Ovary (tissue), 9 donors: Measurements from ENCODE around the gene CST4. TPM values are rescaled to one million over a fixed set of nuclear protein-coding genes. Genes with fewer than 3 reads are reported as not detected.
"Not testable (repeated sequence)": the region's sequence is repeated elsewhere in the genome, so short reads cannot be mapped to it uniquely, and the experiment has no call there.

ENCODE experiments used
- DNase-seq, 5 donors: peaks; one replicate each; pipeline ENCODE4 v3.0.0-alpha.2; 2019 to 2020
- H3K27ac ChIP-seq, 2 donors: fragments of 200-600 bp; one replicate each; pipeline versions ENCODE4 v1.5.1 to v1.8.0; 2019 to 2022
- H3K27me3 ChIP-seq: fragments of 200-600 bp; one replicate; pipeline ENCODE4 v1.8.0; 2022
- H3K36me3 ChIP-seq: fragments of 200-600 bp; sonication (generic); one replicate; pipeline ENCODE4 v1.5.1; 2019
- H3K4me1 ChIP-seq: one replicate; pipeline ENCODE4 v1.8.1; 2013; ENCODE audit warnings: mild to moderate bottlenecking, moderate library complexity; ENCODE audit not compliant: insufficient read depth
- H3K4me3 ChIP-seq: fragments of 200-600 bp; sonication (generic); one replicate; pipeline ENCODE4 v1.5.1; 2017
- H3K9me3 ChIP-seq, 2 donors: fragments of 200-600 bp in 1 of 2; sonication (generic) in 1 of 2; one replicate each; pipeline versions ENCODE4 v1.5.1 to v1.8.1; 2013 to 2019; ENCODE audit warnings: mild to moderate bottlenecking in 1 of 2, moderate library complexity in 1 of 2
- CTCF ChIP-seq, 3 donors: fragments of 450-650 bp in 2 of 3; fragments of 200-600 bp in 1 of 3; IDR thresholded peaks; one replicate each; pipeline versions ENCODE4 v1.5.1 to v1.8.0; 2016 to 2022; ENCODE audit warnings: antibody characterized with exemption in 3 of 3, mild to moderate bottlenecking in 1 of 3
- EP300 ChIP-seq: sonication (generic); formaldehyde crosslinking; IDR thresholded peaks from one replicate; pipeline ENCODE4 v1.6.1; 2017; ENCODE audit warnings: antibody characterized with exemption
- POLR2A ChIP-seq: fragments of 450-650 bp; IDR thresholded peaks from one replicate; pipeline ENCODE4 v1.6.1; 2017; ENCODE audit warnings: antibody characterized with exemption, mild to moderate bottlenecking, moderate library complexity
- WGBS, 3 donors: extraction: QIAGEN DNeasy Blood & Tissue Kit in 1 of 3; methylation state at CpG; one replicate each; pipeline versions ENCODE4 v1.1.5 to v1.1.7; 2013 to 2017; 5-methylcytosine and 5-hydroxymethylcytosine counted together
- intact Hi-C, 4 donors: fragments of 100-400 bp; cut with DNase I; formaldehyde crosslinking; loops; one replicate each; pipeline versions ENCODE4 v1.11.0 to v1.15.1; 2022 to 2023
- polyA plus RNA-seq, 2 donors: library from polyadenylated mRNA; stranded (reverse); fragments of 200-250 nt in 1 of 2; fragments of 350-450 nt in 1 of 2; fragmentation: Illumina TruSeq in 1 of 2; extraction: RNeasy Lipid Tissue Mini Kit (QIAGEN cat#74804) in 1 of 2; gene quantifications; one replicate each; pipeline ENCODE4 v1.2.3, GENCODE V29; 2013 to 2014
- total RNA-seq, 7 donors: library from RNA; depleted of rRNA in 2 of 7; stranded (reverse); fragments of >200 nt in 2 of 7; fragmentation: NEBNext Ultra II Directional in 3 of 7; extraction: Animal tissue kit (Norgen Biotek cat#: 25700) in 3 of 7; gene quantifications; one replicate each; pipeline versions ENCODE4 v1.1.0 to v1.2.4, GENCODE V29; 2016 to 2023
- donor health status: DM: no; HTN: no; CAD: no; lungs with moderate emphysema.
- donor health status: DM: no; HTN: no; CAD: no.
- donor health status: Bipolar disorder and iron deficiency.
- donor health status: DM: yes; HTN: yes; CAD: no.
- donor health status: DM: no; HTN: no; CAD: no.
- donor health status: DM: yes; HTN: yes; CAD: no.

CST4 gene
- total and polyA plus RNA-seq, 9 donors, result not detected

- H3K4me1 ChIP-seq, result no peaks in the 10 kb centered on the region
- H3K27me3 ChIP-seq, result no peaks in the 10 kb centered on the region
- 55 to 74% (median 63%) methylated on average over 3 of the region's 3 CpGs for WGBS, 3 donors
- H3K9me3 ChIP-seq, result no peaks in the 10 kb centered on the region
- H3K27ac ChIP-seq, result no peak overlapping the region
- no peaks in the 10 kb centered on the region for H3K36me3 ChIP-seq
- no peak overlapping the region for H3K4me3 ChIP-seq
- no peak for DNase-seq
- no peak for TF ChIP-seq CTCF (IDR thresholded peaks at IDR 0.05)
- no peak for TF ChIP-seq EP300
- no peak for TF ChIP-seq POLR2A
- intact Hi-C loops, result no loop called here
Observed at GRCh38 chr20:23700931-23701330, 12.1 kb upstream of the CST4 start.

- no peaks in the 10 kb centered on the region for H3K36me3 ChIP-seq
- H3K27ac ChIP-seq, result no peak overlapping the region
- H3K9me3 ChIP-seq, result no peaks in the 10 kb centered on the region
- H3K27me3 ChIP-seq, result no peaks in the 10 kb centered on the region
- WGBS, 3 donors, result 0 to 92% (median 57%) methylated on average over 1 of the region's 1 CpG
- H3K4me3 ChIP-seq, result no peak overlapping the region
- no peaks in the 10 kb centered on the region for H3K4me1 ChIP-seq
- intact Hi-C loops, result no loop called here
- TF ChIP-seq CTCF (IDR thresholded peaks at IDR 0.05), result no peak
- TF ChIP-seq POLR2A, result no peak
- TF ChIP-seq EP300, result no peak
- no peak for DNase-seq
Observed at GRCh38 chr20:23697947-23698346, 9.1 kb upstream of the CST4 start.

- H3K4me3 ChIP-seq, intact Hi-C loops, H3K27ac ChIP-seq, DNase-seq, H3K9me3 ChIP-seq, H3K36me3 ChIP-seq, H3K4me1 ChIP-seq, H3K27me3 ChIP-seq: not testable (repeated sequence)
Observed at GRCh38 chr20:23695068-23695395, 6.2 kb upstream of the CST4 start.

- H3K36me3 ChIP-seq, DNase-seq, H3K4me3 ChIP-seq, H3K4me1 ChIP-seq, H3K27ac ChIP-seq, H3K27me3 ChIP-seq, intact Hi-C loops, H3K9me3 ChIP-seq: not testable (repeated sequence)
- WGBS, 3 donors, result 61 to 70% (median 63%) methylated on average over 12 of the region's 12 CpGs
Observed at GRCh38 chr20:23694178-23695067, 5.6 kb upstream of the CST4 start.

GRCh38 chr20:23692725-23693619 is 4.1 kb upstream of the CST4 start:
- H3K36me3 ChIP-seq, H3K27me3 ChIP-seq, H3K4me1 ChIP-seq, DNase-seq, H3K4me3 ChIP-seq, intact Hi-C loops, H3K27ac ChIP-seq, H3K9me3 ChIP-seq: not testable (repeated sequence)
- WGBS, 3 donors, result 60 to 74% (median 65%) methylated on average over 10 of the region's 10 CpGs

GRCh38 chr20:23691675-23692074 is 2.8 kb upstream of the CST4 start:
- intact Hi-C loops, result no loop called here
- Histone ChIP-seq H3K27ac (no peak overlapping the region), H3K27me3 (no peaks in the 10 kb centered on the region), H3K36me3 (no peaks in the 10 kb centered on the region), H3K4me1 (no peaks in the 10 kb centered on the region), H3K9me3 (no peaks in the 10 kb centered on the region), H3K4me3 (no peak overlapping the region)
- TF ChIP-seq POLR2A (no peak), EP300 (no peak), CTCF (IDR thresholded peaks at IDR 0.05) (no peak)
- DNase-seq, result no peak
- WGBS, 3 donors, result 76 to 87% (median 82%) methylated on average over 3 of the region's 3 CpGs
